Measurements from ENCODE around the gene ABCA2. TPM values are rescaled to one million over a fixed set of nuclear protein-coding genes. Genes with fewer than 3 reads are reported as not detected.

ABCA2 gene
- total and polyA plus RNA-seq, 4 donors, result 46.8 to 151 (median 95.4) TPM

- Histone ChIP-seq H3K27ac (ENCODE audit: low read depth, low read length) (peak overlapping the region; percentile 94), H3K9me3 (ENCODE audit: control insufficient read depth, insufficient read depth, low read length) (no peaks in the 10 kb centered on the region), H3K4me1 (ENCODE audit: control insufficient read depth, insufficient read depth, low read length) (peaks cover 53% of the 10 kb centered on the region), H3K36me3 (ENCODE audit: control insufficient read depth, insufficient read depth, low read length) (peaks cover 77% of the 10 kb centered on the region), H3K27me3 (ENCODE audit: control insufficient read depth, insufficient read depth, low read length) (no peaks in the 10 kb centered on the region), H3K4me3 (ENCODE audit: low read depth, low read length) (no peak overlapping the region)
- 66% methylated on average over 14 of the region's 15 CpGs for WGBS (ENCODE audit: insufficient coverage)
- DNase-seq (ENCODE audit: low read depth in 4 of 6, low spot score in 6 of 6), result no peak
Observed at GRCh38 chr9:137023583-137023991, 4.5 kb downstream of the ABCA2 start.

GRCh38 chr9:137023157-137023556, 4.9 kb downstream of the ABCA2 start:
- no peaks in the 10 kb centered on the region for H3K9me3 ChIP-seq (ENCODE audit: control insufficient read depth, insufficient read depth, low read length)
- no peak overlapping the region for H3K4me3 ChIP-seq (ENCODE audit: low read depth, low read length)
- peaks cover 50% of the 10 kb centered on the region for H3K4me1 ChIP-seq (ENCODE audit: control insufficient read depth, insufficient read depth, low read length)
- H3K27ac ChIP-seq (ENCODE audit: low read depth, low read length), result peak overlapping the region; percentile 94
- no peak for DNase-seq (ENCODE audit: low read depth in 4 of 6, low spot score in 6 of 6)
- 69% methylated on average over 7 of the region's 7 CpGs for WGBS (ENCODE audit: insufficient coverage)
- H3K36me3 ChIP-seq (ENCODE audit: control insufficient read depth, insufficient read depth, low read length), result peaks cover 79% of the 10 kb centered on the region
- H3K27me3 ChIP-seq (ENCODE audit: control insufficient read depth, insufficient read depth, low read length), result no peaks in the 10 kb centered on the region

GRCh38 chr9:137022662-137023008, 5.4 kb downstream of the ABCA2 start:
- Histone ChIP-seq H3K9me3 (ENCODE audit: control insufficient read depth, insufficient read depth, low read length) (no peaks in the 10 kb centered on the region), H3K4me1 (ENCODE audit: control insufficient read depth, insufficient read depth, low read length) (peaks cover 50% of the 10 kb centered on the region), H3K4me3 (ENCODE audit: low read depth, low read length) (no peak overlapping the region), H3K27me3 (ENCODE audit: control insufficient read depth, insufficient read depth, low read length) (no peaks in the 10 kb centered on the region), H3K36me3 (ENCODE audit: control insufficient read depth, insufficient read depth, low read length) (peaks cover 85% of the 10 kb centered on the region), H3K27ac (ENCODE audit: low read depth, low read length) (no peak overlapping the region)
- no peak for DNase-seq (ENCODE audit: low read depth in 4 of 6, low spot score in 6 of 6)
- 91% methylated on average over 21 of the region's 23 CpGs for WGBS (ENCODE audit: insufficient coverage)

- Histone ChIP-seq H3K27ac (ENCODE audit: low read depth, low read length) (no peak overlapping the region), H3K36me3 (ENCODE audit: control insufficient read depth, insufficient read depth, low read length) (peaks cover 90% of the 10 kb centered on the region), H3K27me3 (ENCODE audit: control insufficient read depth, insufficient read depth, low read length) (no peaks in the 10 kb centered on the region), H3K4me1 (ENCODE audit: control insufficient read depth, insufficient read depth, low read length) (peaks cover 45% of the 10 kb centered on the region), H3K9me3 (ENCODE audit: control insufficient read depth, insufficient read depth, low read length) (no peaks in the 10 kb centered on the region), H3K4me3 (ENCODE audit: low read depth, low read length) (no peak overlapping the region)
- 63% methylated on average over 28 of the region's 30 CpGs for WGBS (ENCODE audit: insufficient coverage)
- no peak for DNase-seq (ENCODE audit: low read depth in 4 of 6, low spot score in 6 of 6)
Observed at GRCh38 chr9:137021979-137022661, 5.9 kb downstream of the ABCA2 start.

GRCh38 chr9:137021568-137021978, 6.5 kb downstream of the ABCA2 start:
- Histone ChIP-seq H3K27me3 (ENCODE audit: control insufficient read depth, insufficient read depth, low read length) (no peaks in the 10 kb centered on the region), H3K27ac (ENCODE audit: low read depth, low read length) (no peak overlapping the region), H3K36me3 (ENCODE audit: control insufficient read depth, insufficient read depth, low read length) (peaks cover 92% of the 10 kb centered on the region), H3K4me1 (ENCODE audit: control insufficient read depth, insufficient read depth, low read length) (peaks cover 39% of the 10 kb centered on the region), H3K4me3 (ENCODE audit: low read depth, low read length) (no peak overlapping the region), H3K9me3 (ENCODE audit: control insufficient read depth, insufficient read depth, low read length) (no peaks in the 10 kb centered on the region)
- no peak for DNase-seq (ENCODE audit: low read depth in 4 of 6, low spot score in 6 of 6)
- WGBS (ENCODE audit: insufficient coverage), result 82% methylated on average over 4 of the region's 6 CpGs

- 93% methylated on average over 31 of the region's 32 CpGs for WGBS (ENCODE audit: insufficient coverage)
- Histone ChIP-seq H3K9me3 (ENCODE audit: control insufficient read depth, insufficient read depth, low read length) (no peaks in the 10 kb centered on the region), H3K4me1 (ENCODE audit: control insufficient read depth, insufficient read depth, low read length) (peaks cover 33% of the 10 kb centered on the region), H3K27ac (ENCODE audit: low read depth, low read length) (no peak overlapping the region), H3K27me3 (ENCODE audit: control insufficient read depth, insufficient read depth, low read length) (no peaks in the 10 kb centered on the region), H3K4me3 (ENCODE audit: low read depth, low read length) (no peak overlapping the region), H3K36me3 (ENCODE audit: control insufficient read depth, insufficient read depth, low read length) (peaks cover 95% of the 10 kb centered on the region)
- no peak for DNase-seq (ENCODE audit: low read depth in 4 of 6, low spot score in 6 of 6)
Observed at GRCh38 chr9:137020771-137021567, 7.1 kb downstream of the ABCA2 start.

DNA sequence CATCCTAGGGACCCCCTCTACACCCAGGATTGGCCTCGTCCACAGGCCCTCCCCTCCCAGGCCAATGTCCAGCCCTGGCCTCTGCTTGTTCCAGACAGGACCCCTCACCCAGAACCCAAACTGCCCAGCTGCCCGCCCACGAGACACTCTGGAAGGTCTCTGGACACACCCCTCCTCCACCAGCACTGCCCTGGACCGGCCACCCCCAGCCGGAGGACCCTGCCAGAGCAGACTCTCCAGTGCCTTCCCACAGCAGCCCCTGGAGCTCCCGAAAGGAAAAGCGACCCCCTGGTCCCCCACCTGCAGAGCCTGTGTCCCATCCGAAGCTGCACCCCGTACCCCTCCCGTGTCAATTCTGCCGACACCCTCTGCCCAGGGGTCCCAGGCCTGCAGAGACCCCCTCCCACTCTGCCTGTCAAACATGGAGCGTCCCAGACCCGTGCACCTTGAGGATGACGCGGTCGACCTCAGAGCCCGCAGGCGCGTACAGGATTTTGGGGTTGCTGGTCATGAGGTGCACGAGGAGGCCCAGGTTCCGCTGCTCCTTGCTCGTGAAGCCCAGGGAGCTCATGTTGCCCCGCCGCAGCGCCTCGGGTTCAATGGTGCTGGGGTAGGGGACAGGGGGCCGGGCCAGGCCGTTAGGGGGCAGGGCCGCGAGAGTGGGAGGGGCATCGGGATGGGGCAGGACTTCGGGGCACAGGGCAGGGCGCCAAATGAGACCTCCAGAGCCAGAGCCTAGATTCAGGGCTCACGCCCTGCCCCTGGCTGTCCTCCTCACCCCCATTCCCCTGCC, 8.0 kb downstream of the ABCA2 start:
- Histone ChIP-seq H3K27ac (ENCODE audit: low read depth, low read length) (no peak overlapping the region), H3K4me3 (ENCODE audit: low read depth, low read length) (no peak overlapping the region), H3K4me1 (ENCODE audit: control insufficient read depth, insufficient read depth, low read length) (peaks cover 24% of the 10 kb centered on the region), H3K27me3 (ENCODE audit: control insufficient read depth, insufficient read depth, low read length) (no peaks in the 10 kb centered on the region), H3K9me3 (ENCODE audit: control insufficient read depth, insufficient read depth, low read length) (no peaks in the 10 kb centered on the region), H3K36me3 (ENCODE audit: control insufficient read depth, insufficient read depth, low read length) (peaks cover 96% of the 10 kb centered on the region)
- no peak for DNase-seq (ENCODE audit: low read depth in 4 of 6, low spot score in 6 of 6)
- WGBS (ENCODE audit: insufficient coverage), result 90% methylated on average over 34 of the region's 34 CpGs

GRCh38 chr9:137018761-137019559, 9.1 kb downstream of the ABCA2 start:
- H3K36me3 ChIP-seq (ENCODE audit: control insufficient read depth, insufficient read depth, low read length), result peaks cover 98% of the 10 kb centered on the region
- H3K4me3 ChIP-seq (ENCODE audit: low read depth, low read length), result no peak overlapping the region
- H3K4me1 ChIP-seq (ENCODE audit: control insufficient read depth, insufficient read depth, low read length), result peaks cover 14% of the 10 kb centered on the region
- 91% methylated on average over 34 of the region's 36 CpGs for WGBS (ENCODE audit: insufficient coverage)
- no peak for DNase-seq (ENCODE audit: low read depth in 4 of 6, low spot score in 6 of 6)
- no peaks in the 10 kb centered on the region for H3K9me3 ChIP-seq (ENCODE audit: control insufficient read depth, insufficient read depth, low read length)
- H3K27me3 ChIP-seq (ENCODE audit: control insufficient read depth, insufficient read depth, low read length), result no peaks in the 10 kb centered on the region
- no peak overlapping the region for H3K27ac ChIP-seq (ENCODE audit: low read depth, low read length)
